Hepatocyte (in vitro differentiated cells): Measurements from ENCODE around the gene TM4SF5. TPM values are rescaled to one million over a fixed set of nuclear protein-coding genes. Genes with fewer than 3 reads are reported as not detected.

ENCODE experiments used
- DNase-seq: peaks from one replicate; pipeline ENCODE4 v3.0.0-alpha.2; 2016; ENCODE audit warnings: low spot score
- H2AFZ ChIP-seq: fragments of 200-600 bp; sonication (generic); 2 replicates; pipeline ENCODE4 v1.6.0; 2016; ENCODE audit warnings: antibody characterized with exemption, mild to moderate bottlenecking
- H3K27ac ChIP-seq: fragments of 200-600 bp; sonication (generic); 2 replicates; pipeline ENCODE4 v1.5.1; 2016; ENCODE audit warnings: mild to moderate bottlenecking
- H3K27me3 ChIP-seq: fragments of 200-600 bp; sonication (generic); 2 replicates; pipeline ENCODE4 v1.6.1; 2016
- H3K36me3 ChIP-seq: fragments of 200-600 bp; sonication (generic); replicated peaks from 2 replicates; pipeline ENCODE4 v1.5.1; 2016; ENCODE audit warnings: low read depth; ENCODE audit not compliant: insufficient read depth
- H3K4me1 ChIP-seq: fragments of 200-600 bp; sonication (generic); 2 replicates; pipeline ENCODE4 v1.5.1; 2016; ENCODE audit warnings: mild to moderate bottlenecking, moderate library complexity; ENCODE audit not compliant: insufficient read depth
- H3K4me2 ChIP-seq: fragments of 200-600 bp; sonication (generic); 2 replicates; pipeline ENCODE4 v1.6.0; 2016
- H3K4me3 ChIP-seq: fragments of 200-600 bp; sonication (generic); 2 replicates; pipeline ENCODE4 v1.5.1; 2016; ENCODE audit warnings: mild to moderate bottlenecking
- H3K79me2 ChIP-seq: fragments of 200-600 bp; sonication (generic); 2 replicates; pipeline ENCODE4 v1.6.0; 2017; ENCODE audit warnings: mild to moderate bottlenecking
- H3K9me2 ChIP-seq: fragments of 200-600 bp; sonication (generic); replicated peaks from 2 replicates; pipeline ENCODE4 v1.6.0; 2017; ENCODE audit warnings: mild to moderate bottlenecking; ENCODE audit not compliant: insufficient read depth
- H3K9me3 ChIP-seq: fragments of 200-600 bp; sonication (generic); 2 replicates; pipeline ENCODE4 v1.5.1; 2016; ENCODE audit warnings: low read depth, mild to moderate bottlenecking
- H4K20me1 ChIP-seq: fragments of 200-600 bp; sonication (generic); 2 replicates; pipeline ENCODE4 v1.6.0; 2016; ENCODE audit warnings: mild to moderate bottlenecking; ENCODE audit not compliant: insufficient read depth, poor library complexity, severe bottlenecking
- CTCF ChIP-seq: fragments of 200-600 bp; sonication (generic); IDR thresholded peaks from 2 replicates; pipeline ENCODE4 v1.5.1; 2016; ENCODE audit warnings: antibody characterized with exemption, mild to moderate bottlenecking; ENCODE audit not compliant: poor library complexity
- EZH2 ChIP-seq: fragments of 200-600 bp; sonication (generic); IDR thresholded peaks from 2 replicates; pipeline ENCODE4 v1.6.1; 2016; ENCODE audit warnings: antibody characterized with exemption, mild to moderate bottlenecking, borderline replicate concordance
- EZH2phosphoT487 ChIP-seq: fragments of 200-600 bp; sonication (generic); IDR thresholded peaks from one replicate; pipeline ENCODE4 v1.6.1; 2018; ENCODE audit warnings: antibody characterized with exemption, mild to moderate bottlenecking, low read depth, moderate library complexity; ENCODE audit not compliant: unreplicated experiment, severe bottlenecking
- WGBS: methylation state at CpG from one replicate; pipeline ENCODE4 v1.1.6; 2016; ENCODE audit warnings: low lambda C conversion rate; ENCODE audit errors: missing lambda C conversion rate; 5-methylcytosine and 5-hydroxymethylcytosine counted together
- polyA plus RNA-seq: library from polyadenylated mRNA; unstranded; fragments of >200 nt; fragmentation: Nextera tagmentation; extraction: Ambion mirVana; gene quantifications from 2 replicates; pipeline ENCODE4 v1.2.1, GENCODE V29; 2016
- total RNA-seq: library from RNA; depleted of rRNA; stranded (reverse); fragments of >200 nt; gene quantifications from 2 replicates; pipeline ENCODE4 v1.2.3, GENCODE V29; 2014

Gene TM4SF5
- total and polyA plus RNA-seq, 2 experiments from 2014 or later: 20.8 to 54.0 TPM

GRCh38 chr17:4816826-4817225, 45.1 kb downstream of the TM4SF5 start:
- TF ChIP-seq CTCF (no peak), EZH2phosphoT487 (no peak), EZH2 (no peak)
- Histone ChIP-seq H3K36me3 (no peaks in the 10 kb centered on the region), H3K4me2 (no peak overlapping the region), H3K4me3 (no peak overlapping the region), H3K9me3 (no peaks in the 10 kb centered on the region), H3K9me2 (no peaks in the 10 kb centered on the region), H3K79me2 (no peaks in the 10 kb centered on the region), H4K20me1 (no peaks in the 10 kb centered on the region), H3K27me3 (no peaks in the 10 kb centered on the region), H3K4me1 (no peaks in the 10 kb centered on the region), H3K27ac (no peak overlapping the region), H2AFZ (no peak overlapping the region)
- WGBS: 96% methylated on average over 12 of the region's 13 CpGs
- no peak for DNase-seq

GRCh38 chr17:4818276-4818675, 46.6 kb downstream of the TM4SF5 start:
- no peak for TF ChIP-seq CTCF
- no peak for TF ChIP-seq EZH2phosphoT487
- TF ChIP-seq EZH2: no peak
- 86% methylated on average over 8 of the region's 12 CpGs for WGBS
- Histone ChIP-seq H3K27me3 (no peaks in the 10 kb centered on the region), H3K79me2 (no peaks in the 10 kb centered on the region), H3K4me3 (no peak overlapping the region), H3K9me3 (no peaks in the 10 kb centered on the region), H4K20me1 (no peaks in the 10 kb centered on the region), H3K9me2 (no peaks in the 10 kb centered on the region), H3K4me2 (no peak overlapping the region), H3K4me1 (no peaks in the 10 kb centered on the region), H3K27ac (no peak overlapping the region), H3K36me3 (no peaks in the 10 kb centered on the region), H2AFZ (no peak overlapping the region)
- DNase-seq: no peak

GRCh38 chr17:4822835-4823234, 51.1 kb downstream of the TM4SF5 start:
- DNase-seq: no peak
- Histone ChIP-seq H2AFZ (no peak overlapping the region), H3K27ac (no peak overlapping the region), H4K20me1 (no peaks in the 10 kb centered on the region), H3K79me2 (no peaks in the 10 kb centered on the region), H3K4me3 (no peak overlapping the region), H3K9me2 (no peaks in the 10 kb centered on the region), H3K27me3 (no peaks in the 10 kb centered on the region), H3K4me1 (no peaks in the 10 kb centered on the region), H3K36me3 (no peaks in the 10 kb centered on the region), H3K9me3 (no peaks in the 10 kb centered on the region), H3K4me2 (no peak overlapping the region)
- no peak for TF ChIP-seq EZH2
- TF ChIP-seq CTCF: no peak
- no peak for TF ChIP-seq EZH2phosphoT487
- WGBS: 89% methylated on average over 2 of the region's 3 CpGs
